ENCODE data around the gene HVCN1. TPM values are rescaled to one million over a fixed set of nuclear protein-coding genes. Genes with fewer than 3 reads are reported as not detected.
A peak's percentile ranks its signal among the peaks of the same experiment; 100 is the strongest.
"Not testable (repeated sequence)": the region's sequence is repeated elsewhere in the genome, so short reads cannot be mapped to it uniquely, and the experiment has no call there.

HVCN1 gene
- total and polyA plus RNA-seq, 10 donors: 46.9 to 114 (median 69.0) TPM

- not testable (repeated sequence) for H3K36me3 ChIP-seq; DNase-seq; H3K4me3 ChIP-seq; H3K9me3 ChIP-seq; H3K27me3 ChIP-seq (replicated peaks in 1 of 7)
- intact Hi-C loops (cut with DNase I; ENCODE audit: low total_unique reads): loop anchor here (5.0 kb wide), 1 partner anchor 150 kb away; the partner anchor contains the start of gene ARPC3
- TF ChIP-seq POLR2AphosphoS5 (IDR thresholded peaks at IDR 0.05): peak in 1 of 3 donors; percentile 9
- peak; percentile 44 to 86 (median 75) for TF ChIP-seq CTCF (IDR thresholded peaks at IDR 0.05 in 8 of 11, conservative IDR thresholded peaks at IDR 0.05 in 3 of 11)
- WGBS, 5 donors: 61 to 66% (median 64%) methylated on average over 14 of the region's 14 CpGs
- Histone ChIP-seq H3K4me1 (peaks cover 0 to 72% (median 38%) of the 10 kb centered on the region in 6 donors), H3K27ac (peak overlapping the region in 4 of 8 donors; percentile 24 to 67 (median 53))
Measured at GRCh38 chr12:110602085-110602814, 86.7 kb downstream of the HVCN1 start.

- H3K27ac ChIP-seq: peak overlapping the region in 3 of 8 donors; percentile 19 to 59 (median 27)
- H3K9me3 ChIP-seq: no peaks in the 10 kb centered on the region
- H3K27me3 ChIP-seq (replicated peaks in 1 of 7): no peaks in the 10 kb centered on the region
- no peak for DNase-seq
- H3K4me3 ChIP-seq: no peak overlapping the region
- peaks cover 0 to 55% (median 32%) of the 10 kb centered on the region in 6 donors for H3K4me1 ChIP-seq
- TF ChIP-seq POLR2A (IDR thresholded peaks at IDR 0.05) (no peak), CTCF (IDR thresholded peaks at IDR 0.05 in 8 of 11, conservative IDR thresholded peaks at IDR 0.05 in 3 of 11) (peak in 10 of 11 experiments; percentile 14 to 61 (median 47))
- 21 to 35% (median 27%) methylated on average over 4 of the region's 4 CpGs for WGBS, 5 donors
- H3K36me3 ChIP-seq: no peaks in the 10 kb centered on the region
- intact Hi-C loops (cut with DNase I; ENCODE audit: low total_unique reads): loop anchor here (5.0 kb wide), 1 partner anchor 148 kb away; the partner anchor contains the start of gene ARPC3
Measured at GRCh38 chr12:110600254-110600653, 88.7 kb downstream of the HVCN1 start.

- no peak for DNase-seq
- WGBS, 5 donors: 56 to 72% (median 64%) methylated on average over 4 of the region's 4 CpGs
- no peaks in the 10 kb centered on the region for H3K36me3 ChIP-seq
- no peaks in the 10 kb centered on the region for H3K9me3 ChIP-seq
- no peaks in the 10 kb centered on the region for H3K27me3 ChIP-seq (replicated peaks in 1 of 7)
- TF ChIP-seq CTCF (IDR thresholded peaks at IDR 0.05 in 8 of 11, conservative IDR thresholded peaks at IDR 0.05 in 3 of 11): no peak
- no peak for TF ChIP-seq POLR2AphosphoS5 (IDR thresholded peaks at IDR 0.05)
- TF ChIP-seq POLR2A (IDR thresholded peaks at IDR 0.05): no peak
- H3K4me3 ChIP-seq: no peak overlapping the region
- peaks cover 0 to 46% (median 25%) of the 10 kb centered on the region in 6 donors for H3K4me1 ChIP-seq
- peak overlapping the region in 3 of 8 donors; percentile 35 to 62 (median 59) for H3K27ac ChIP-seq
- intact Hi-C loops (cut with DNase I; ENCODE audit: low total_unique reads): loop anchor here (2.0 to 5.0 kb wide), 2 partner anchors 47 to 85 kb away; no protein-coding TSS in a partner anchor
Measured at GRCh38 chr12:110599334-110599733, 89.6 kb downstream of the HVCN1 start.

Small RNAs within 50 kb of the gene (small RNA-seq; reads per million reads assigned to genes)
- 0 reads per million in 4 donors for gene RN7SL387P

Other genes with a start within 250 kb of the HVCN1 start
- gene ARPC3, start 238.8 kb downstream of the HVCN1 start, total RNA-seq: 100 to 1,000 TPM; 301 to 568 (median 353) TPM
- 100 to 1,000 TPM; 614 to 762 (median 699) TPM for gene ARPC3, start 238.8 kb downstream of the HVCN1 start, polyA plus RNA-seq
- gene GPN3, start 220.9 kb downstream of the HVCN1 start, total RNA-seq: 10 to 100 TPM; 12.5 to 29.9 (median 19.8) TPM
- 10 to 100 TPM; 11.6 to 21.2 (median 18.7) TPM for gene GPN3, start 220.9 kb downstream of the HVCN1 start, polyA plus RNA-seq
- 10 to 100 TPM in 2 of 7 donors, 1 to 10 TPM in 5; 6.9 to 19.4 (median 8.1) TPM for gene FAM216A, start 220.3 kb downstream of the HVCN1 start, total RNA-seq
- 10 to 100 TPM; 10.1 to 17.5 (median 15.9) TPM for gene FAM216A, start 220.3 kb downstream of the HVCN1 start, polyA plus RNA-seq
- gene VPS29, start 187.0 kb downstream of the HVCN1 start, total RNA-seq: 100 to 1,000 TPM in 4 of 7 donors, 10 to 100 TPM in 3; 77.9 to 131 (median 103) TPM
- 100 to 1,000 TPM; 152 to 228 (median 193) TPM for gene VPS29, start 187.0 kb downstream of the HVCN1 start, polyA plus RNA-seq
- gene RAD9B, start 186.8 kb downstream of the HVCN1 start, total RNA-seq: 1 to 10 TPM in 6 of 7 donors, under 1 TPM in 1; 0.67 to 2.2 (median 1.4) TPM
- gene RAD9B, start 186.8 kb downstream of the HVCN1 start, polyA plus RNA-seq: under 1 TPM; 0.35 to 0.74 (median 0.61) TPM
- 10 to 100 TPM; 20.1 to 27.3 (median 26.5) TPM for gene PPTC7, start 105.8 kb downstream of the HVCN1 start, total RNA-seq
- 1 to 10 TPM; 7.5 to 9.9 (median 8.3) TPM for gene PPTC7, start 105.8 kb downstream of the HVCN1 start, polyA plus RNA-seq
- 10 to 100 TPM; 14.8 to 30.8 (median 24.5) TPM for gene TCTN1, start 75.0 kb downstream of the HVCN1 start, total RNA-seq
- gene TCTN1, start 75.0 kb downstream of the HVCN1 start, polyA plus RNA-seq: 10 to 100 TPM in 2 of 3 donors, 1 to 10 TPM in 1; 8.4 to 21.0 (median 14.7) TPM
- gene PPP1CC, start 53.8 kb upstream of the HVCN1 start, total RNA-seq: 100 to 1,000 TPM; 108 to 173 (median 131) TPM
- gene PPP1CC, start 53.8 kb upstream of the HVCN1 start, polyA plus RNA-seq: 100 to 1,000 TPM in 2 of 3 donors, 10 to 100 TPM in 1; 74.8 to 103 (median 100) TPM
- not detected for gene CCDC63, start 157.9 kb upstream of the HVCN1 start, total RNA-seq
- not detected for gene CCDC63, start 157.9 kb upstream of the HVCN1 start, polyA plus RNA-seq
- gene MYL2, start 231.5 kb upstream of the HVCN1 start, total RNA-seq: not detected
- gene MYL2, start 231.5 kb upstream of the HVCN1 start, polyA plus RNA-seq: 1 to 10 TPM; 1.2 to 8.5 (median 1.3) TPM